HG03432 (cell line): ENCODE data around the gene LTBP1.

ENCODE experiments used
- ATAC-seq: cut with Tn5 transposase; IDR thresholded peaks from one replicate; pipeline ENCODE4 v1.9.1; 2021; ENCODE audit warnings: mild to moderate bottlenecking, moderate library complexity; ENCODE audit not compliant: unreplicated experiment

Gene LTBP1

GRCh38 chr2:33181466-33181865 is 234.7 kb downstream of the LTBP1 start:
- no peak for ATAC-seq

GRCh38 chr2:33184041-33184440 is 237.3 kb downstream of the LTBP1 start:
- no peak for ATAC-seq

GRCh38 chr2:33186937-33187336 is 240.2 kb downstream of the LTBP1 start:
- no peak for ATAC-seq

GRCh38 chr2:33188799-33189198 is 242.0 kb downstream of the LTBP1 start:
- no peak for ATAC-seq

- no peak for ATAC-seq
These were observed 243.7 kb downstream of the LTBP1 start for GRCh38 chr2:33190393-33190937.

- no peak for ATAC-seq
These were observed 249.1 kb downstream of the LTBP1 start for GRCh38 chr2:33195891-33196290.

- no peak for ATAC-seq
These were observed 249.9 kb downstream of the LTBP1 start for GRCh38 chr2:33196700-33197099.

- no peak for ATAC-seq
These were observed 250.6 kb downstream of the LTBP1 start for GRCh38 chr2:33197198-33197938.

- no peak for ATAC-seq
These were observed 256.1 kb downstream of the LTBP1 start for GRCh38 chr2:33202641-33203522.

GRCh38 chr2:33204945-33205344 is 258.2 kb downstream of the LTBP1 start:
- peak; percentile 57 for ATAC-seq

GRCh38 chr2:33205693-33206434 is 259.1 kb downstream of the LTBP1 start:
- ATAC-seq = peak; percentile 92

GRCh38 chr2:33207151-33207740 is 260.5 kb downstream of the LTBP1 start:
- ATAC-seq = no peak

- ATAC-seq = no peak
These were observed 261.6 kb downstream of the LTBP1 start for GRCh38 chr2:33208400-33208799.

GRCh38 chr2:33209976-33210375 is 263.2 kb downstream of the LTBP1 start:
- no peak for ATAC-seq

- no peak for ATAC-seq
These were observed 263.9 kb downstream of the LTBP1 start for GRCh38 chr2:33210626-33211025.

- ATAC-seq = no peak
These were observed 265.4 kb downstream of the LTBP1 start for GRCh38 chr2:33212151-33212550.

GRCh38 chr2:33213244-33213643 is 266.5 kb downstream of the LTBP1 start:
- ATAC-seq = no peak

- no peak for ATAC-seq
These were observed 266.9 kb downstream of the LTBP1 start for GRCh38 chr2:33213648-33214047.

GRCh38 chr2:33214436-33214835 is 267.7 kb downstream of the LTBP1 start:
- ATAC-seq = peak; percentile 64

GRCh38 chr2:33214857-33215256 is 268.1 kb downstream of the LTBP1 start:
- ATAC-seq = no peak

GRCh38 chr2:33215299-33215698 is 268.5 kb downstream of the LTBP1 start:
- no peak for ATAC-seq
